Measurements from ENCODE around the gene SH3RF3. TPM values are rescaled to one million over a fixed set of nuclear protein-coding genes. Genes with fewer than 3 reads are reported as not detected.

The SH3RF3 gene
- total and polyA plus RNA-seq, 10 of the 15 experiments (the other 5 are each of a cell fraction or from before 2014, with no cell fraction given): 0.08 to 8.8 (median 2.3) TPM

- TF ChIP-seq USF2 (IDR thresholded peaks at IDR 0.05; ENCODE audit: borderline replicate concordance, low read depth, low read length): no peak
These were observed 13.6 kb downstream of the SH3RF3 start (continued) for GRCh38 chr2:109142416-109143210.

- Histone ChIP-seq H3K9ac (ENCODE audit: control insufficient read depth, insufficient read depth, low read length) (no peak overlapping the region), H3K9me3 (replicated peaks; ENCODE audit: control insufficient read depth, insufficient read depth, low read length) (no peaks in the 10 kb centered on the region), H3K27me3 (replicated peaks in 1 of 2; ENCODE audit: control insufficient read depth in 2 of 2, insufficient read depth in 2 of 2, low read length in 1 of 2) (peaks cover 0 to 3% of the 10 kb centered on the region in 2 experiments; a peak in 2 of 4 replicates), H3K4me1 (ENCODE audit: control insufficient read depth, insufficient read depth, low read length) (peaks cover 27% of the 10 kb centered on the region), H3K36me3 (ENCODE audit: control insufficient read depth in 2 of 2, insufficient read depth in 2 of 2, low read length in 1 of 2) (peaks cover 0 to 1% of the 10 kb centered on the region in 2 experiments; a peak in 1 of 4 replicates), H3K4me3 (peak overlapping the region; percentile 38; the same call in 1 of the 2 replicates), H3K4me2 (ENCODE audit: control insufficient read depth, insufficient read depth) (peak overlapping the region; percentile 51), H3K79me2 (ENCODE audit: control insufficient read depth, insufficient read depth, low read length) (peaks cover 3% of the 10 kb centered on the region), H3K27ac (ENCODE audit: control insufficient read depth, insufficient read depth) (no peak overlapping the region; the same call in 1 of the 2 replicates), H4K20me1 (ENCODE audit: control insufficient read depth, insufficient read depth) (no peaks in the 10 kb centered on the region), H2AFZ (ENCODE audit: control insufficient read depth, low read depth, low read length) (no peak overlapping the region)
- in situ Hi-C loops (cut with MboI) (no loop called here), intact Hi-C loops (cut with micrococcal nuclease; ENCODE audit: unreplicated experiment) (loop anchor here (2.0 to 10.0 kb wide), 2 partner anchors 71 to 461 kb away; no protein-coding TSS in a partner anchor)
- no TSS peak for BruUV-seq (replicated peaks)
- ChIA-PET RAD21 (ENCODE audit: unreplicated experiment) (interaction anchor here (1.0 to 1.8 kb wide), 2 partner anchors 13 to 371 kb away, joined by 3 to 5 read pairs; no protein-coding TSS in a partner anchor), CTCF (interaction anchor here (1.0 to 1.6 kb wide), 5 partner anchors 10 to 367 kb away, joined by 3 to 5 read pairs (median 3); no protein-coding TSS in a partner anchor), POLR2A (no interaction called here), SMC1A (ENCODE audit: uncharacterized antibody, unreplicated experiment) (interaction anchor here (2.4 kb wide), 1 partner anchor 11 kb away, joined by 12 read pairs; no protein-coding TSS in a partner anchor)
- WGBS (ENCODE audit: insufficient coverage, insufficient replicate concordance, low lambda C conversion rate, missing lambda C conversion rate): under 1% methylated on average over 13 of the region's 13 CpGs
- DNase-seq (ENCODE audit: low read depth, low spot score): peak; percentile 66
- peak; percentile 92 for ATAC-seq
- peak; percentile 99 for FAIRE-seq
- peak in 1 of 2 experiments; percentile 92; a peak in 2 of 4 replicates for TF ChIP-seq ETV6 (conservative IDR thresholded peaks at IDR 0.05 in 1 of 2, IDR thresholded peaks at IDR 0.05 in 1 of 2; ENCODE audit: borderline replicate concordance in 1 of 2, low read depth in 1 of 2)
- peak; percentile 86 for TF ChIP-seq EED (IDR thresholded peaks at IDR 0.05; ENCODE audit: low read depth)
- no peak for TF ChIP-seq RAD51 (IDR thresholded peaks at IDR 0.05)
- TF ChIP-seq SUPT20H (IDR thresholded peaks at IDR 0.05; ENCODE audit: borderline replicate concordance, control insufficient read depth, low read depth, low read length): no peak
- no peak for TF ChIP-seq HDAC2 (IDR thresholded peaks at IDR 0.05)
- no peak for TF ChIP-seq CEBPZ (IDR thresholded peaks at IDR 0.05; ENCODE audit: low read depth, low read length)
- TF ChIP-seq SRF (IDR thresholded peaks at IDR 0.05; ENCODE audit: low read depth in 2 of 2, low read length in 2 of 2): no peak
- no peak for TF ChIP-seq NFXL1 (IDR thresholded peaks at IDR 0.05; ENCODE audit: borderline replicate concordance)
- no peak for TF ChIP-seq ZZZ3 (IDR thresholded peaks at IDR 0.05; ENCODE audit: control insufficient read depth, insufficient read length, low read depth)
- peak; percentile 82 for TF ChIP-seq IRF4 (IDR thresholded peaks at IDR 0.05; ENCODE audit: low read depth, low read length)
- no peak for TF ChIP-seq FOXK2 (IDR thresholded peaks at IDR 0.05)
- no peak for TF ChIP-seq CBX3 (IDR thresholded peaks at IDR 0.05; ENCODE audit: borderline replicate concordance, low read depth)
- TF ChIP-seq PAX5 (IDR thresholded peaks at IDR 0.05; ENCODE audit: borderline replicate concordance, low read depth, low read length): peak; percentile 75; the same call in 1 of the 2 replicates
- TF ChIP-seq, protein P1, sequence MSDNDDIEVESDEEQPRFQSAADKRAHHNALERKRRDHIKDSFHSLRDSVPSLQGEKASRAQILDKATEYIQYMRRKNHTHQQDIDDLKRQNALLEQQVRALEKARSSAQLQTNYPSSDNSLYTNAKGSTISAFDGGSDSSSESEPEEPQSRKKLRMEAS (IDR thresholded peaks at IDR 0.05; ENCODE audit: low read depth, low read length): no peak
These were observed 14.5 kb downstream of the SH3RF3 start for GRCh38 chr2:109143214-109144187.

Data from GM12878 (cell line).